Measurements from ENCODE around the gene PHF23. TPM values are rescaled to one million over a fixed set of nuclear protein-coding genes. Genes with fewer than 3 reads are reported as not detected.

PHF23 gene
- total and polyA plus RNA-seq, 2 donors (not counting 1 experiment from before 2014, with no cell fraction given): 45.4 to 48.7 TPM

GRCh38 chr17:7233701-7234082 lies 5.6 kb downstream of the PHF23 start:
- peaks cover 84% of the 10 kb centered on the region for H3K79me2 ChIP-seq (ENCODE audit: control insufficient read depth, insufficient read depth, low read length)
- H3K4me3 ChIP-seq (replicated peaks in 1 of 4; ENCODE audit: control extremely low read depth in 1 of 4, insufficient read depth in 1 of 4, low read depth in 3 of 4, low read length in 4 of 4): peak overlapping the region; percentile 64 to 99 (median 97)
- TF ChIP-seq CTCF (conservative IDR thresholded peaks at IDR 0.05 in 1 of 2, IDR thresholded peaks at IDR 0.05 in 1 of 2; ENCODE audit: low read depth in 1 of 2, low read length in 2 of 2): no peak
- TF ChIP-seq EZH2 (IDR thresholded peaks at IDR 0.05; ENCODE audit: low read length, missing control alignments): no peak
- H3K27ac ChIP-seq (ENCODE audit: insufficient read depth, low read length): peak overlapping the region; percentile 85
- H3K4me1 ChIP-seq (ENCODE audit: control insufficient read depth, extremely low read depth, insufficient read depth, low read length): peaks cover 16% of the 10 kb centered on the region
- peak overlapping the region; percentile 96 for H3K4me2 ChIP-seq (ENCODE audit: extremely low read depth, insufficient read depth, low read length)
- peaks cover 32% of the 10 kb centered on the region for H3K36me3 ChIP-seq (ENCODE audit: control insufficient read depth, insufficient read depth, low read length)
- no peaks in the 10 kb centered on the region for H3K27me3 ChIP-seq (ENCODE audit: control insufficient read depth, insufficient read depth, low read length)
- DNase-seq (ENCODE audit: low read depth in 2 of 2): no peak
- H2AFZ ChIP-seq (ENCODE audit: low read length): peak overlapping the region; percentile 11
- peak overlapping the region; percentile 81 for H3K9ac ChIP-seq (ENCODE audit: insufficient read depth, low read length)
- H4K20me1 ChIP-seq (ENCODE audit: control insufficient read depth, extremely low read depth, insufficient read depth, low read length): no peaks in the 10 kb centered on the region
- H3K9me3 ChIP-seq (ENCODE audit: control insufficient read depth, insufficient read depth, low read depth, low read length): no peaks in the 10 kb centered on the region

- H3K9me3 ChIP-seq (ENCODE audit: control insufficient read depth, insufficient read depth, low read depth, low read length): no peaks in the 10 kb centered on the region
- H3K4me2 ChIP-seq (ENCODE audit: extremely low read depth, insufficient read depth, low read length): peak overlapping the region; percentile 70
- H3K4me1 ChIP-seq (ENCODE audit: control insufficient read depth, extremely low read depth, insufficient read depth, low read length): peaks cover 16% of the 10 kb centered on the region
- no peaks in the 10 kb centered on the region for H4K20me1 ChIP-seq (ENCODE audit: control insufficient read depth, extremely low read depth, insufficient read depth, low read length)
- DNase-seq (ENCODE audit: low read depth in 2 of 2): no peak
- H2AFZ ChIP-seq (ENCODE audit: low read length): no peak overlapping the region
- peak overlapping the region; percentile 1 to 98 (median 46) for H3K4me3 ChIP-seq (replicated peaks in 1 of 4; ENCODE audit: control extremely low read depth in 1 of 4, insufficient read depth in 1 of 4, low read depth in 3 of 4, low read length in 4 of 4)
- H3K27ac ChIP-seq (ENCODE audit: insufficient read depth, low read length): no peak overlapping the region
- TF ChIP-seq CTCF (conservative IDR thresholded peaks at IDR 0.05 in 1 of 2, IDR thresholded peaks at IDR 0.05 in 1 of 2; ENCODE audit: low read depth in 1 of 2, low read length in 2 of 2) (no peak), EZH2 (IDR thresholded peaks at IDR 0.05; ENCODE audit: low read length, missing control alignments) (no peak)
- no peak overlapping the region for H3K9ac ChIP-seq (ENCODE audit: insufficient read depth, low read length)
- no peaks in the 10 kb centered on the region for H3K27me3 ChIP-seq (ENCODE audit: control insufficient read depth, insufficient read depth, low read length)
- peaks cover 76% of the 10 kb centered on the region for H3K79me2 ChIP-seq (ENCODE audit: control insufficient read depth, insufficient read depth, low read length)
- H3K36me3 ChIP-seq (ENCODE audit: control insufficient read depth, insufficient read depth, low read length): peaks cover 43% of the 10 kb centered on the region
These were observed 7.1 kb downstream of the PHF23 start for GRCh38 chr17:7232114-7232513.

- Histone ChIP-seq H3K9ac (ENCODE audit: insufficient read depth, low read length) (no peak overlapping the region), H3K27ac (ENCODE audit: insufficient read depth, low read length) (no peak overlapping the region), H2AFZ (ENCODE audit: low read length) (no peak overlapping the region), H4K20me1 (ENCODE audit: control insufficient read depth, extremely low read depth, insufficient read depth, low read length) (no peaks in the 10 kb centered on the region), H3K27me3 (ENCODE audit: control insufficient read depth, insufficient read depth, low read length) (no peaks in the 10 kb centered on the region), H3K36me3 (ENCODE audit: control insufficient read depth, insufficient read depth, low read length) (peaks cover 31% of the 10 kb centered on the region), H3K4me1 (ENCODE audit: control insufficient read depth, extremely low read depth, insufficient read depth, low read length) (peaks cover 5% of the 10 kb centered on the region), H3K79me2 (ENCODE audit: control insufficient read depth, insufficient read depth, low read length) (peaks cover 52% of the 10 kb centered on the region), H3K9me3 (ENCODE audit: control insufficient read depth, insufficient read depth, low read depth, low read length) (no peaks in the 10 kb centered on the region), H3K4me2 (ENCODE audit: extremely low read depth, insufficient read depth, low read length) (no peak overlapping the region), H3K4me3 (replicated peaks in 1 of 4; ENCODE audit: control extremely low read depth in 1 of 4, insufficient read depth in 1 of 4, low read depth in 3 of 4, low read length in 4 of 4) (no peak overlapping the region)
- TF ChIP-seq CTCF (conservative IDR thresholded peaks at IDR 0.05 in 1 of 2, IDR thresholded peaks at IDR 0.05 in 1 of 2; ENCODE audit: low read depth in 1 of 2, low read length in 2 of 2) (no peak), EZH2 (IDR thresholded peaks at IDR 0.05; ENCODE audit: low read length, missing control alignments) (no peak)
- DNase-seq (ENCODE audit: low read depth in 2 of 2): no peak
These were observed 9.8 kb downstream of the PHF23 start for GRCh38 chr17:7229504-7229903.
